ENCODE data around the gene CITED1.
A peak's percentile ranks its signal among the peaks of the same experiment; 100 is the strongest.

Gene CITED1

GRCh38 chrX:72308566-72309296, 3.0 kb upstream of the CITED1 start:
- peak; percentile 88 for DNase-seq

- DNase-seq: no peak
These were observed 2.5 kb upstream of the CITED1 start for GRCh38 chrX:72308209-72308565.

- peak; percentile 38 for DNase-seq
These were observed 1.9 kb upstream of the CITED1 start for GRCh38 chrX:72307646-72308051.

- peak; percentile 87 for DNase-seq
These were observed 1.3 kb upstream of the CITED1 start for GRCh38 chrX:72306851-72307645.

- peak; percentile 30 for DNase-seq
These were observed 529 bp upstream of the CITED1 start for GRCh38 chrX:72306085-72306801.

- DNase-seq: no peak
These were observed 837 bp downstream of the CITED1 start for GRCh38 chrX:72304877-72305276.

GRCh38 chrX:72301781-72302180, 3.9 kb downstream of the CITED1 start:
- no peak for DNase-seq

- DNase-seq: no peak
These were observed 5.7 kb downstream of the CITED1 start for GRCh38 chrX:72299891-72300630.

GRCh38 chrX:72297953-72298730, 7.6 kb downstream of the CITED1 start:
- no peak for DNase-seq

GRCh38 chrX:72296991-72297390, 8.7 kb downstream of the CITED1 start:
- no peak for DNase-seq

- DNase-seq: no peak
These were observed 10.0 kb downstream of the CITED1 start for GRCh38 chrX:72295745-72296144.

- DNase-seq: no peak
These were observed 11.2 kb downstream of the CITED1 start for GRCh38 chrX:72294497-72294896.

GRCh38 chrX:72282302-72282701, 23.4 kb downstream of the CITED1 start:
- no peak for DNase-seq

GRCh38 chrX:72280321-72280845, 25.3 kb downstream of the CITED1 start:
- DNase-seq: no peak

- no peak for DNase-seq
These were observed 29.2 kb downstream of the CITED1 start for GRCh38 chrX:72276478-72276953.

GRCh38 chrX:72274526-72274925, 31.2 kb downstream of the CITED1 start:
- DNase-seq: no peak

- no peak for DNase-seq
These were observed 32.0 kb downstream of the CITED1 start for GRCh38 chrX:72273718-72274117.

- no peak for DNase-seq
These were observed 32.8 kb downstream of the CITED1 start for GRCh38 chrX:72272868-72273267.

- DNase-seq: no peak
These were observed 33.9 kb downstream of the CITED1 start for GRCh38 chrX:72271812-72272211.

- no peak for DNase-seq
These were observed 34.5 kb downstream of the CITED1 start for GRCh38 chrX:72271091-72271788.

- DNase-seq: no peak
These were observed 35.3 kb downstream of the CITED1 start for GRCh38 chrX:72270316-72270866.
